K562 (cell line): Measurements from ENCODE around the gene SLC17A2.

Source experiments
- CAMTA2 ChIP-seq: fragments of 250-450 bp; sonication (Bioruptor Pico); conservative IDR thresholded peaks from 2 replicates; pipeline ENCODE4 v1.5.1; 2022
- CTCF ChIP-seq, 3 experiments: IDR thresholded peaks in 2 of 3; conservative IDR thresholded peaks in 1 of 3; 2 replicates each; pipeline ENCODE4 v1.5.1; 2011 to 2012; ENCODE audit warnings: low read length in 3 of 3, mild to moderate bottlenecking in 3 of 3, control low read depth in 2 of 3, improper control_type of control experiment in 1 of 3, inconsistent platforms in 1 of 3, low read depth in 1 of 3, mixed read lengths in 1 of 3, moderate library complexity in 1 of 3; ENCODE audit not compliant: insufficient read depth in 2 of 3
- FOXM1 ChIP-seq, 2 experiments: fragments of 450-650 bp in 1 of 2; sonication (generic) in 1 of 2; formaldehyde crosslinking in 1 of 2; IDR thresholded peaks; 2 replicates each; pipeline versions ENCODE4 v1.6.1 to v1.9.0; 2017 to 2022; ENCODE audit warnings: low read depth in 2 of 2, mild to moderate bottlenecking in 2 of 2, missing genetic modification reagents in 1 of 2, moderate library complexity in 1 of 2
- SIN3A ChIP-seq, 2 experiments: fragments of 150-350 bp in 1 of 2; IDR thresholded peaks; 2 replicates each; pipeline ENCODE4 v1.6.1; 2011 to 2016; ENCODE audit warnings: borderline replicate concordance in 2 of 2, low read depth in 2 of 2, low read length in 2 of 2, mild to moderate bottlenecking in 2 of 2, moderate library complexity in 2 of 2; ENCODE audit not compliant: control insufficient read depth in 1 of 2
- ZBTB33 ChIP-seq: sonication (generic); formaldehyde crosslinking; IDR thresholded peaks from 2 replicates; pipeline ENCODE4 v1.8.1; 2023; ENCODE audit warnings: mild to moderate bottlenecking, missing genetic modification reagents

- TF ChIP-seq SIN3A (IDR thresholded peaks at IDR 0.05; ENCODE audit: borderline replicate concordance in 2 of 2, control insufficient read depth in 1 of 2, low read depth in 2 of 2, low read length in 2 of 2) (no peak), FOXM1 (IDR thresholded peaks at IDR 0.05; ENCODE audit: low read depth) (no peak), FOXM1 (CRISPR knock-in tag; IDR thresholded peaks at IDR 0.05; ENCODE audit: low read depth) (no peak), CAMTA2 (CRISPR knock-in tag) (no peak), ZBTB33 (CRISPR knock-in tag) (no peak), CTCF (IDR thresholded peaks at IDR 0.05 in 2 of 3, conservative IDR thresholded peaks at IDR 0.05 in 1 of 3; ENCODE audit: insufficient read depth in 2 of 3, low read depth in 1 of 3, low read length in 3 of 3) (no peak)
Observed at GRCh38 chr6:25949695-25950094, 19.2 kb upstream of the SLC17A2 start.
